ENCODE data around the gene KCNQ5. TPM values are rescaled to one million over a fixed set of nuclear protein-coding genes. Genes with fewer than 3 reads are reported as not detected.

KCNQ5 gene
- total and polyA plus RNA-seq, 4 experiments from 2014 or later = 1.0 to 4.2 (median 3.4) TPM; not detected in 1

DNA sequence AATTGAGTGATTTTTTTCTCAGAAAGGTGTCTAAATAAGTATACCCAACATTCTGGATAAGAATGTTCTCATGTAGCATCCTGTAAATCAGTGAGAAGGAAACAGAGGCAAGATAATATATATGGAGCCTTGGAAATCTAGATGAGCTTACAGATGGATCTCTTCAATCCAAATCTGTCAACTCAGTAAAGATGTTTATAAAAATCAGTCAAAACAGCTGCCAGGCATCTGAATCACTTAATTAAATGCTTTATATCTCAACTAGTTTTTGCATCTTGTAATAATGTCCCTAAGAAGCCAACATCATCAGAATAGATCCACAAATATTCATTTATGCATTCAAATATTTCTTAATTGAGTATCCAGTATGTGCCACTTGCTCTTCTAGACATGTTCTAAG, 303.3 kb downstream of the KCNQ5 start:
- intact Hi-C loops (cut with micrococcal nuclease) = no loop called here
- H3K4me1 Mint-ChIP-seq = no peaks in the 10 kb centered on the region
- H3K27me3 Mint-ChIP-seq = no peaks in the 10 kb centered on the region
- POLR2A ChIA-PET (ENCODE audit: partially characterized antibody) = no interaction called here
- H3K4me3 Mint-ChIP-seq = no peak overlapping the region
- H3K9me3 Mint-ChIP-seq = no peaks in the 10 kb centered on the region
- Histone ChIP-seq H3K4me3 (ENCODE audit: low read length in 2 of 2) (no peak overlapping the region), H3K27me3 (ENCODE audit: insufficient read depth, low read length) (no peaks in the 10 kb centered on the region), H3K27ac (ENCODE audit: low read depth, low read length) (no peak overlapping the region), H3K4me1 (ENCODE audit: insufficient read depth, low read length) (no peaks in the 10 kb centered on the region), H3K36me3 (ENCODE audit: insufficient read depth, low read length) (no peaks in the 10 kb centered on the region), H3K9me3 (ENCODE audit: control insufficient read depth in 1 of 2, low read length in 2 of 2) (no peaks in the 10 kb centered on the region)
- CTCF ChIA-PET (ENCODE audit: partially characterized antibody) = no interaction called here
- DNase-seq = no peak
- no peaks in the 10 kb centered on the region for H3K36me3 Mint-ChIP-seq
- H3K27ac Mint-ChIP-seq = no peak overlapping the region

DNA sequence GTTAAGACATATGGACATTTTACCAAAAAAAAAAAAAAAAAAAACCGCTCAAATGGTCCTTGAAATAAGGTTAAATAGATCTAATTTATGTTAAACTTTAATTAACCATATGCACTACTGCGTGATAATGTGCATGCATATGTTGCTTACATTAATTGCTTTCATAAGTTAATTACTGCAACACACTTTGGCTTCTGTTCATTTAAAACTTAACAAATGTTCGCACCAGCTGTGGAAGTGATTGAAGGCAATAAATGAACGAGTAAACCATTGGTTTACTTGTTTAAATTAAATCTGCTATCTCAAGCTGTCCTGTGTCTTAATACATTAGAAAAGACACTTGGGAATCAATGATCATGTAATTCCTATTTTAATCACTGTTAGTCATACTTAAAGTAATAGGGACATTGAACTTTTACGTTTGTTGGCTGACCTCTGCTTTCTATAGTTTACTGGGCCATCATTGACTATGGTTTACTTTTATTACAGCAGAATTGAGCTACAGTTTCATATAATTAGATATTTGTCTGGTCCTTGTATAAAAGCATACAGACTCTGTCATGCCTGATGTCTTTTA, 308.8 kb downstream of the KCNQ5 start:
- H3K4me1 ChIP-seq (ENCODE audit: insufficient read depth, low read length) = no peaks in the 10 kb centered on the region
- H3K27me3 ChIP-seq (ENCODE audit: insufficient read depth, low read length) = no peaks in the 10 kb centered on the region
- H3K4me3 Mint-ChIP-seq = no peak overlapping the region
- no peaks in the 10 kb centered on the region for H3K9me3 ChIP-seq (ENCODE audit: control insufficient read depth in 1 of 2, low read length in 2 of 2)
- ChIA-PET POLR2A (ENCODE audit: partially characterized antibody) (no interaction called here), CTCF (ENCODE audit: partially characterized antibody) (no interaction called here)
- intact Hi-C loops (cut with micrococcal nuclease) = no loop called here
- DNase-seq = no peak
- H3K27me3 Mint-ChIP-seq = peaks cover 0 to 1% of the 10 kb centered on the region in 2 donors
- no peaks in the 10 kb centered on the region for H3K36me3 ChIP-seq (ENCODE audit: insufficient read depth, low read length)
- no peak overlapping the region for H3K27ac Mint-ChIP-seq
- H3K9me3 Mint-ChIP-seq = no peaks in the 10 kb centered on the region
- H3K4me1 Mint-ChIP-seq = no peaks in the 10 kb centered on the region
- no peak overlapping the region for H3K4me3 ChIP-seq (ENCODE audit: low read length in 2 of 2)
- no peak overlapping the region for H3K27ac ChIP-seq (ENCODE audit: low read depth, low read length)
- H3K36me3 Mint-ChIP-seq = no peaks in the 10 kb centered on the region

DNA sequence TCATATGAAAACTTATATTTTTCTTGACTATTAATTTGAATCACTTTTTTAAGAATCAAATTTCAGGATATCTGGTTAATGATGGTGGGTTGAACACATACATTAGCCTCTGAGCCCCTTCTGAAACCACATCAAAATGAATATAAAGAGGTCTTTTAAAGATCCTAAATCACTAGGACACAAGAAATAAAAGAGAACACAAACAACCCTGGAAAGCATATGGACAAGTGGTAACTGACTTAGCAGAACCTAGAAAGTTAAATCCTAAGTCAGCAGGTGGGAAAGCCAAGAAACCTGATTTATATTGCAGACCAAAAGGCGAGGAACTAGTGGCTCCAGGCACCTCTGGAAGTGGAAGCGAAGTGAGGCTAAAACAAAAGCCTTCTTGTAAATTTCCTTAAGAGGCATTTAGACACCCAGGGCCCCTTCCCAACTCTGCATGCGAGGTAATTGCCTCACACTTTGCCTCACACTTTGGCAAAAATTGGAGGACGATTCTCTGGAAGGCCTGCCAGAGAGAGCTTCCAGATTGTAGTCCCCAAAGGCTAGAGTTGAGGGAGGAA, 309.5 kb downstream of the KCNQ5 start:
- Mint-ChIP-seq H3K4me1 (no peaks in the 10 kb centered on the region), H3K27ac (no peak overlapping the region), H3K4me3 (no peak overlapping the region), H3K36me3 (no peaks in the 10 kb centered on the region), H3K9me3 (no peaks in the 10 kb centered on the region), H3K27me3 (peaks cover 0 to 1% of the 10 kb centered on the region in 2 donors)
- no peak for DNase-seq
- ChIA-PET POLR2A (ENCODE audit: partially characterized antibody) (no interaction called here), CTCF (ENCODE audit: partially characterized antibody) (no interaction called here)
- H3K4me1 ChIP-seq (ENCODE audit: insufficient read depth, low read length) = no peaks in the 10 kb centered on the region
- H3K9me3 ChIP-seq (ENCODE audit: control insufficient read depth in 1 of 2, low read length in 2 of 2) = no peaks in the 10 kb centered on the region
- H3K4me3 ChIP-seq (ENCODE audit: low read length in 2 of 2) = no peak overlapping the region
- H3K27ac ChIP-seq (ENCODE audit: low read depth, low read length) = no peak overlapping the region
- no peaks in the 10 kb centered on the region for H3K36me3 ChIP-seq (ENCODE audit: insufficient read depth, low read length)
- no peaks in the 10 kb centered on the region for H3K27me3 ChIP-seq (ENCODE audit: insufficient read depth, low read length)
- intact Hi-C loops (cut with micrococcal nuclease) = no loop called here

DNA sequence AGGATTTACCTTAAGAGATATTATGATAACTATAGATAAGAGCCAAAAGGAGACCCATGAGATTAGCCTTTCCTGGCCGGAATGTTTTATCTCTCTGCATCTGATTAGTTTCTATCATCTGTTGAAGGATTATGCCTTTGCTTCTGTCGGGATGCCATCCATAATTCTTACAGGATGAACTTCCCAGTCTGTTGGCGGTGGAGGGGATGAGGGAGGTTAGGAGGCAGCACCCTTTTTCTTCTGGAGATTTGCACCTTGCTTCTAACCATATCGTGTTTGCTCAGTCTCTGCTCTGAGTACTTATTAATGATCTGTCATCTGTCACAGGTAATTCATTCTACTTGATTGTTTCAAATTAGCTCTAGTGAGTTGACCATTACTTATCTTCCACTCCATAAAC, 311.4 kb downstream of the KCNQ5 start:
- Histone ChIP-seq H3K4me1 (ENCODE audit: insufficient read depth, low read length) (no peaks in the 10 kb centered on the region), H3K9me3 (ENCODE audit: control insufficient read depth in 1 of 2, low read length in 2 of 2) (no peaks in the 10 kb centered on the region), H3K36me3 (ENCODE audit: insufficient read depth, low read length) (no peaks in the 10 kb centered on the region), H3K27me3 (ENCODE audit: insufficient read depth, low read length) (no peaks in the 10 kb centered on the region), H3K4me3 (ENCODE audit: low read length in 2 of 2) (no peak overlapping the region), H3K27ac (ENCODE audit: low read depth, low read length) (no peak overlapping the region)
- H3K4me1 Mint-ChIP-seq = no peaks in the 10 kb centered on the region
- peaks cover 0 to 1% of the 10 kb centered on the region in 2 donors for H3K27me3 Mint-ChIP-seq
- CTCF ChIA-PET (ENCODE audit: partially characterized antibody) = no interaction called here
- H3K9me3 Mint-ChIP-seq = no peaks in the 10 kb centered on the region
- POLR2A ChIA-PET (ENCODE audit: partially characterized antibody) = no interaction called here
- DNase-seq = no peak
- no peak overlapping the region for H3K27ac Mint-ChIP-seq
- intact Hi-C loops (cut with micrococcal nuclease) = no loop called here
- no peaks in the 10 kb centered on the region for H3K36me3 Mint-ChIP-seq
- no peak overlapping the region for H3K4me3 Mint-ChIP-seq

DNA sequence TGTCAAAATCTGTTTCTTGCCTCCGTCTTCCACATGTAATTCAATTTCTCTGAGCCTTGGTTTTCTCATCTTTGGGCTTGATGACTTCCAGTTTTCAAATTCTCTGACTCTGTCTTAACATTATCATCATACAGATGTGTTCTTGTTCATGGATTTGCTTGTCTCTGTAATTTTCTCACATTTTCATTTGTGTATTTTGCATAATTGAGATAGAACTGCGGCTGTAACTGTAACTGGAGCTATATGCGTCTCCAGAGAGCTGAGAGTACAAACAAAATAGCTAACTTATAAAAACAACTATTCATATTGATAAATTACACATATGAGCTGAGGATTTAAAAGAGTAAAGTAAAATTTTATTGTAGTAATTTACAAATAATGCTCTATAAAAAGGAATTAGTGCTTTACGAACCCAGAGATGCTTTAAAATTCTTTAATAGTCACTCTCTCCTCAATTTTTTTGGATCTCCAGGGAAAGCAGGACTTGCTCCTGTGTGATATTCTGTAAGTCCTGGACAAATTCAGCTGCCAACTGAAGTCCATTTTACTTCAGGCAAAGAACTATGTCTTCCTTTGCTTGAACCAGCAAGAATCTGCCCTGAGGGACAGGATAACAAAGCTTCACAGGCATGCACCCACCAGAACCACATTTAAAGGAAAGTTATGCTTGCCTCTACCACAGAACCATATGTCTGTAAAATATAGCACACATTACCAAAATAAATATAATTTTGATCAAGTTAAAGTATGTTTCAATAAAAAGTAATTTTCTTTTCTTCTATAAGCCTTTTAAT, 315.1 kb downstream of the KCNQ5 start:
- H3K4me3 Mint-ChIP-seq = no peak overlapping the region
- peaks cover 0 to 1% of the 10 kb centered on the region in 2 donors for H3K27me3 Mint-ChIP-seq
- POLR2A ChIA-PET (ENCODE audit: partially characterized antibody) = no interaction called here
- H3K36me3 Mint-ChIP-seq = no peaks in the 10 kb centered on the region
- CTCF ChIA-PET (ENCODE audit: partially characterized antibody) = no interaction called here
- H3K4me3 ChIP-seq (ENCODE audit: low read length in 2 of 2) = no peak overlapping the region
- no peaks in the 10 kb centered on the region for H3K4me1 Mint-ChIP-seq
- no peaks in the 10 kb centered on the region for H3K27me3 ChIP-seq (ENCODE audit: insufficient read depth, low read length)
- no peak overlapping the region for H3K27ac Mint-ChIP-seq
- H3K9me3 ChIP-seq (ENCODE audit: control insufficient read depth in 1 of 2, low read length in 2 of 2) = no peaks in the 10 kb centered on the region
- no peaks in the 10 kb centered on the region for H3K36me3 ChIP-seq (ENCODE audit: insufficient read depth, low read length)
- H3K9me3 Mint-ChIP-seq = no peaks in the 10 kb centered on the region
- no peak overlapping the region for H3K27ac ChIP-seq (ENCODE audit: low read depth, low read length)
- DNase-seq = no peak
- H3K4me1 ChIP-seq (ENCODE audit: insufficient read depth, low read length) = no peaks in the 10 kb centered on the region
- intact Hi-C loops (cut with micrococcal nuclease) = no loop called here

DNA sequence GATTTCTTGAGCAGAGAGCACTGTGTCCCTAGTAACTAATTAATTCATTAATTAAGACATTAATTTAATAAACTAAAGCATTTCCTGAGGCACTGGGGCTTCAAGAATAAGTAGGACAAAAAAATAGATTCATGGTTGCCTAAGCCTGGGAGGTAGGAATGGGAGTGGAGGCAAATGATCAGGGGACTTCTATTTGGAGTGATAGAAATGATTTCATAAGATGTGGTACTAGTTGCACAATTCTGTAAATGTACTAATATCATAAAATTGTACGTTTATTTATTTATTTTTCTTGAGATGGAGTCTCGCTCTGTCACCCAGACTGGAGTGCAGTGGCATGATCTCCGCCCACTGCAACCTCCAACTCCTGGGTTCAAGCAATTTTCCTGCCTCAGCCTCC, 316.2 kb downstream of the KCNQ5 start:
- no peak overlapping the region for H3K4me3 Mint-ChIP-seq
- Histone ChIP-seq H3K4me3 (ENCODE audit: low read length in 2 of 2) (no peak overlapping the region), H3K36me3 (ENCODE audit: insufficient read depth, low read length) (no peaks in the 10 kb centered on the region), H3K9me3 (ENCODE audit: control insufficient read depth in 1 of 2, low read length in 2 of 2) (no peaks in the 10 kb centered on the region), H3K27me3 (ENCODE audit: insufficient read depth, low read length) (no peaks in the 10 kb centered on the region), H3K4me1 (ENCODE audit: insufficient read depth, low read length) (no peaks in the 10 kb centered on the region), H3K27ac (ENCODE audit: low read depth, low read length) (no peak overlapping the region)
- no peak for DNase-seq
- intact Hi-C loops (cut with micrococcal nuclease) = no loop called here
- no peaks in the 10 kb centered on the region for H3K9me3 Mint-ChIP-seq
- peaks cover 0 to 1% of the 10 kb centered on the region in 2 donors for H3K27me3 Mint-ChIP-seq
- no peaks in the 10 kb centered on the region for H3K4me1 Mint-ChIP-seq
- no peak overlapping the region for H3K27ac Mint-ChIP-seq
- ChIA-PET CTCF (ENCODE audit: partially characterized antibody) (no interaction called here), POLR2A (ENCODE audit: partially characterized antibody) (no interaction called here)
- H3K36me3 Mint-ChIP-seq = no peaks in the 10 kb centered on the region

DNA sequence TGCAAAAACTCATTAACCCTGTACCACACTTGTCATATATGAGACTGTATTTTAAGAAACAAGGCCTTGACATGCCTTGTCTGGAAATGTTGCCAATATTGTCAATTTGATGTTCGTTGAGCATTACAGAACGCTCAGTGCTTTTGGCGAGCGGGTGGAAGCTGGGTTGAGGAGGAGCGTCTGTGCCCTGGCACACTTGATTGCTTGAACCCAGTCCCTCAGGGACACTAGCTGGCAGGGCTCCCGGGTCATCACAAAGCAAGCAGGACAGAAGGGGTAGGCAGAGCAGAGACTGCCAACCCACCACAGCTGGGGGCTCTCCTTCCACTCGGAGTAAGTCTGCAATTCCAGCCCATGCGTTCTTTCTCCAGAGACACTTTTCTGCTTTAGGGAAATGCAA, 317.1 kb downstream of the KCNQ5 start:
- Histone ChIP-seq H3K27ac (ENCODE audit: low read depth, low read length) (no peak overlapping the region), H3K36me3 (ENCODE audit: insufficient read depth, low read length) (no peaks in the 10 kb centered on the region), H3K4me1 (ENCODE audit: insufficient read depth, low read length) (no peaks in the 10 kb centered on the region), H3K4me3 (ENCODE audit: low read length in 2 of 2) (no peak overlapping the region), H3K27me3 (ENCODE audit: insufficient read depth, low read length) (no peaks in the 10 kb centered on the region), H3K9me3 (ENCODE audit: control insufficient read depth in 1 of 2, low read length in 2 of 2) (no peaks in the 10 kb centered on the region)
- DNase-seq = no peak
- intact Hi-C loops (cut with micrococcal nuclease) = no loop called here
- Mint-ChIP-seq H3K36me3 (no peaks in the 10 kb centered on the region), H3K27ac (peak overlapping the region in 1 of 7 donors; percentile 49), H3K4me3 (no peak overlapping the region), H3K4me1 (no peaks in the 10 kb centered on the region), H3K9me3 (no peaks in the 10 kb centered on the region), H3K27me3 (peaks cover 0 to 1% of the 10 kb centered on the region in 2 donors)
- CTCF ChIA-PET (ENCODE audit: partially characterized antibody) = no interaction called here
- POLR2A ChIA-PET (ENCODE audit: partially characterized antibody) = no interaction called here

Measured in CD4-positive, alpha-beta memory T cell (primary cell).